DMS114 treated with DMSO at 0.1 percent for 48 hours (cell line): ENCODE measurements around the gene RHBDL2.
A peak's percentile ranks its signal among the peaks of the same experiment; 100 is the strongest.
"Not testable (repeated sequence)": the region's sequence is repeated elsewhere in the genome, so short reads cannot be mapped to it uniquely, and the experiment has no call there.

Source experiments
- DNase-seq: peaks from one replicate; lab custom pipeline; 2025; ENCODE audit not compliant: unreplicated experiment; lab: John Stamatoyannopoulos, UW

The RHBDL2 gene

DNA sequence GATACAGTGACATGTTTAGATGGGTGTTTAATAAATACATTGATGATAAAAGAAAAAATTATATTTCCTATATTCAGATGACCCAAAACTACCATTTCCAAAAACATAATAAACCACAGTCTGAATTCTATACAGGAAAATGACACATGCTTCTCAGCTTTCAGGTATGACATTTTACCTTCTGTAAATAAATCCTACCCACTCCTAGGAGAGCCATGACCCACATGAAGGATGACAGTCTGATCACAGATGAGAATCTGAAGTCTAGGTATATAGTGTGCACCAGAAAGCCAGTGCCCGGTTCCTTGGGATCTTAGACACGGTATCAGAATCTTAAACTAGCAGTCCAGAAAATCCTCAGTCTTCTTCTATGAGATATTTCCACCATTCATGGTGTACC is 56.5 kb downstream of the RHBDL2 start:
- DNase-seq = no peak

GRCh38 chr1:38881487-38881886 is 60.1 kb downstream of the RHBDL2 start, which contains the start of gene GJA9:
Gene GJA9, minus strand, starts transcription at chr1:38881587. Its CDS starts 5,489 bp downstream, at chr1:38876098.
- DNase-seq = no peak

- DNase-seq = no peak
These were observed 65.8 kb downstream of the RHBDL2 start for GRCh38 chr1:38875811-38876210.

DNA sequence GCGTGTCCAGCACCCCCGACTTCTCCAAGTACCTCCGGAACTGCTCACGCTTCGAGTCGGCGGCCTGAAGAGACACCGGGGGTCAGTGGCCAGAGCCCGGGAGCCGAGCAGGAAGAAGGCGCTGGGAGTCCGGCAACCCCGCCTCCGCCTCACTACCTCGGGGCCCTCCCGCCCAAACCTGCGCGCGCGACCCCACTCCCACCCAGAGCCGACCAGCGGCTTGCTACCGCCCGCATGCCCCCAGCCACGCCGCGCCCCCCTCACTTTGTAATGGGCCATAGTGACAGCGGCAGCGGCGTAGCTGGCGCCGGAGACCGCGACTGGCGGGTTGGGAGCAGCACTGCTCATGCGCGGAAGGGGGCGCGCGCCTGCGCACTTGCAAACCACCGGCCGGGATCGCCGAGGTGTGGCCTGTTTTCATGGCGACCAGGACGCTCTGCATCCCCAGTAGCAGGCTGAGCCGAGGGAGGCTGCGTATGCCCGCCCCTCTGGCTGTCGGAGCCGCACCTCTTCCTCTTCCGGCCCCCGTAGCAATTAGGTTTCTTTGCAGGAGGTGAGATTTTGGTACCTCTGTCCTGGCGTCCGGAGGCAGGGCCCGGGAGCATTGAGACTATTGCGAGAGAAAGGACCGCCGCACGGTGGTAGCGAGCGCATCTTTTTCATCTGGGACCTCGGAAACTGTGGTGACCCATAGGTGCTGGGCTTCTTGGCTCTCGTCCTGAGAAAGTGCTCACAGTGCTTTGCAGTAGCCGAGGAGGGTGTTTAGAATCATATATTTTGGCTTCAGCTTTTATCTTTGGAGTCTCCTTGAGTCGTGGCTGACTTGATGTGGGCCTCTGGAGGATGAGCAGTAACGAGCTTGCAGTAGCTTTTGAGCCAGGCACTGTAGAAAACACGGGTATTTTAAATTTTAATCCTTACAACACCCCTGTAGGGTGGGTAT is 68.3 kb downstream of the RHBDL2 start, which contains the start of gene MYCBP:
Gene MYCBP (minus strand): TSS at position 322 of the 943 bp plus-strand sequence. CDS start 43 bp downstream, at position 279.
- peak; percentile 94 for DNase-seq

GRCh38 chr1:38872401-38873026 is 69.1 kb downstream of the RHBDL2 start:
- no peak for DNase-seq

GRCh38 chr1:38870996-38871395 is 70.6 kb downstream of the RHBDL2 start:
- DNase-seq = no peak

- DNase-seq = no peak
These were observed 74.4 kb downstream of the RHBDL2 start for GRCh38 chr1:38867208-38867607.

GRCh38 chr1:38865112-38865715 is 76.4 kb downstream of the RHBDL2 start:
- DNase-seq = no peak

DNA sequence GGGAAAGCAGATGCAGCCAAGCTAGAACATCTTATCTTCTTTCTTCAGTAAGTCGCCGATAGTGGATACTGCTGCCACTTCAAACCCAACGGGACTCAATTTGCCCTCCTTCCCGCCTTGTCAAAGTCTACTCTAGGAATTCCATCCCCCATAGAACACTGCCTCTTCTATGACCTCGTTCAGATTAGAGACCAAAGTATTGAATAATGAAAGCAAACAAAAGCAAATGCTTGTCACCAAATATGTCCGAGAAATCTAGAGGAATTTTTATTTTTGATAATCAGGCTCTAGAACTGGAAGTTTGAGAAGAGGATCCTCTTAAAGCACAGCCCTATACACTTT is 81.2 kb downstream of the RHBDL2 start:
- DNase-seq = no peak

DNA sequence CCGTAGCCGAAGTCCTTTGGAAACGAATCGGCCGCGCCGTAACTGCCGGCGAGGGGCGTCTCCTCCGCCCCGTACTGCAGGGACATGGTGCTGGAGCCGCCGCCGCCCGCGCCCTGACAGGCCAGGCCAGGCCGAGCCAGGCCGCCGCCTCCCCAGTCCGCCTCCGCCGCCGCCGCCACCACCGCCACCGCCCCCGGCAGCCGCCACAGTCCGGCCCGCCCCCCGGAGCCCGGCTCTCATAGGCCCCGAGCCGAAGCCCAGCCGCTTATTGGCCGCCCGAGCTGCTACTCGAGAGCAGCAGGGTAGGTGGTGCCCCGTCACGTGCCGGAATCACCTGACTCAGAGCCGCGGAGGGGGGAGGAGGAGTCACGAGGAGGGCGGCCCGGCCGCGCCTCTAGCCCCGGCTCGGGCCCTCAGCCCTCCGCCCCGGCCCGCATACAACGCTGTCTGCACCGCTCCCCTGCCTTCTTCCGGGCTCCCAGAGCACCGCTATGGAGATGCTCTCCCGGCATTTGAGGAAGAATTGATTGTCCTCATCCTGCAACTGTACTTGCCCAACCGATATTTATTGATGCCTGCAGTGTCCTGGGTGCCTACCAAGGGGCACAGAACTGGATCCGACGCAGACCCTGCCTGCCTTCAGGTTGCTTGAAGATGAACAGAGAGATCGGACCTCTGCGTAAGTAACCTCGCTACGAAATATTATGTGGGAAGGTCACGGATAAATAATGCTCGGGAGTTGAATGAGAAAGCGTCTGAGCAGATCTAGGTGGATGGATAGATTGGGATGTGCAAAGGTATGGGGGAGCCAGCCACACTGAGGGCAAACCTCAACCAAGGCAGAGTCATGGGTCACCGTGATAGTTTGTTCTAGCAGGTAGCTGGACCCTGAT is 81.8 kb downstream of the RHBDL2 start, which contains the start of gene RRAGC:
Gene RRAGC (minus strand): TSS at position 212 of the 893 bp plus-strand sequence. CDS start 126 bp downstream, at position 86.
- DNase-seq = peak; percentile 95

GRCh38 chr1:38858833-38859560 is 82.6 kb downstream of the RHBDL2 start:
- DNase-seq = no peak

- DNase-seq = no peak
These were observed 88.8 kb downstream of the RHBDL2 start for GRCh38 chr1:38852780-38853179.

GRCh38 chr1:38848071-38848470 is 93.6 kb downstream of the RHBDL2 start:
- DNase-seq = no peak

DNA sequence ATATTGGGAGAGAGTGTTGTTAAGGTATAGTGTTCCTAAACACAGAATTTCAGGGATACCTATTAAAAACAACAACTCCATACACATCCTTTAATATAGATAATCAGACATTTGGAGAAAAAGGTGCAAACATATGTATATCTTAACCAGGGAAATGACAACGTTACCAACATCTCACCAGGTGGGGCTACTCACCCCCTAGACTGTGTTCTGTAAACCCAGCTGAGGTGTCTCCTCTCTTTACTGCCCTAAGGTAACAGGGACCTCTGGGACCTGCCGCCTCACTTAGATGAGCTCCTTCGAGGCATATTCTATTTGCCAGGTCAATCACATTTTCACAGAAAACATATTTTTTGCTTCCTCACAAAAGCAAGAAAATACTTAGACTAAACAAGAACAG is 95.4 kb downstream of the RHBDL2 start:
- no peak for DNase-seq

GRCh38 chr1:38845088-38845487 is 96.5 kb downstream of the RHBDL2 start:
- not testable (repeated sequence) for DNase-seq

DNA sequence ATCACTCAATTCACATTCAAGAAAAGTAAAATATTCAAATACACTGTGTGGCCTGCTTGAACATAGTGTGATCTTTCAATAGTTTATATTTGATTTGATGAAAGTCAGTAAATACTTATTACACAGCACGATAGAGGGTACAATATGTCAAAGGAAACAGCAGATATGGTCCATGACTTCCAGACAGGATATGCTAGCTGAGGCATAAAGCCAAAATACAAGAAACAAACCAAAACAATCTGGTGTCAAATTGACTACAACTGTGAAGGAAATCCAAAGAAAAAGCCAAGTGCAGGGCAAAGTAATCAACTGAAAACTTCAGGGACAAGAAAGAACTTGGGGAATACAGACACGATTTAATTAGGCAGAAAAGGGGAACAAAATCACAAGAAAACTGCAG is 101.3 kb downstream of the RHBDL2 start:
- no peak for DNase-seq

DNA sequence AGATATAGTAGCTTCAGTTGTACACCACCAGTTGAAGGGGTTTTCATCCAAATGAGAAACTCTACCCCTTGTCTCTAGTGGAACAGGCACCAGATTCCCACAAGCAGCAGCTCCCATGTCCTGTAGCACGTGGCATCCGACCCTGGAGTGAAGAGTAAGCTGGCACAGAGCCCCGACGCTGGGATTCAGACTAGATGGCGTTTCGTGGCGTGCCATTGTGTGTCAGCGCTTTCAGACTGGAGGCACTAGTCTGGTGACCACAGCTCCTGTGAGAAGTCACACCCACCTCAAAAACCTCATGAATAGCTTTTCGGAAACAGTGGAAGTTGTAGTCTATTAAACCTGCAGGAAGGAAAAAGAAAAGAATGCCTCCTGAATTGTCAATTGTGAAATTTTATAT is 102.3 kb downstream of the RHBDL2 start:
- no peak for DNase-seq

DNA sequence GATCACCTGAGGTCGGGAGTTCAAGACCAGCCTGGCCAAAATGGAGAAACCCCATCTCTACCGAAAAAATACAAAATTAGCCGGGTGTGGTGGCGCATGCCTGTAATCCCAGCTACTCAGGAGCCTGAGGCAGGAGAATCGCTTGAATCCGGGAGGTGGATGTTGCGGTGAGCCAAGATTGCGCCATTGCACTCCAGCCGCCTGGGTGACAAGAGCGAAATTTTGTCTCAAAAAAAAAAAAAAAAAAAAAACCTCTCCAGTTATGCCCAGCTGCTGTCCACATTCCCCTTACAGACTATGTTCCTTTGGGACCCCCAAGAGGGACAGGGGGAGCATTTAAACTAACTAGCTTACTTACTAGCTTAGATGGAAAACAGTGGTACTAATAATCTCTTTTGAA is 105.3 kb downstream of the RHBDL2 start:
- DNase-seq = not testable (repeated sequence)
